Measurements from ENCODE around the gene GLRX3.

GRCh38 chr10:130167707-130168106 lies 31.5 kb downstream of the GLRX3 start:
- TF ChIP-seq CTCF (IDR thresholded peaks at IDR 0.05; ENCODE audit: extremely low read depth in 1 of 2, insufficient read depth in 1 of 2, low read depth in 1 of 2, low read length in 2 of 2): no peak
- TF ChIP-seq EZH2 (IDR thresholded peaks at IDR 0.05; ENCODE audit: borderline replicate concordance, low read depth, low read length, severe bottlenecking): no peak
- TF ChIP-seq MYC (IDR thresholded peaks at IDR 0.05; ENCODE audit: low read depth, low read length): no peak
- TF ChIP-seq POLR2AphosphoS5 (IDR thresholded peaks at IDR 0.05; ENCODE audit: insufficient read depth, low read depth, low read length): no peak

All from endothelial cell of umbilical vein (primary cell).